ENCODE data around the gene ABHD12.

DNA sequence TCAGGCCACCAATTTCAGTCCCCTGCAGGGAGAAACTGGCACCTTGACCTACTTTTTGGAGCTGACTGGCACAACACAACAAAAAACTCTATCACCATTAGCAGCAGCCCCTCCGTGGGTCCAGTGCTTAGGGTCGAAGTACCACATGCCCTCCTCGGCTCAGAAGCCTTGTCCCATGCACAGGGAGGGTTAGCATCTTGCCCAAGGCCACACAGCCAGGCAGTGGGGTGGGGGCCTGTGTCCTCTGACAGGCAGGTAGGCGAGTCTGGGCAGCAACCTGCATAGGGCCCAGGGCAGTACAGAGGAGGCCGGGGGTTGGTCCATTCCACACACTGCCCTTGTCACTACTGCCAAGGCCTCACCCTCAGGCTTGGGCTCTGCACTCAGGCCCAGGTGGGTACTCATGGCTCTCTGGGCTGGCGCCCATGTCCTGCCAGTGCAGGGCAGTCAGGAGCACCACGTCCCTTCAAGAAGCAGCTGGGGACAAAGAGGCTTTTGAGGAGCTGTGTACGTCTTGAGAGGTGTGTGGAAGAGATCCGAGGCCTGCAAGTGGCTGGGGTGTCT is 89.2 kb downstream of the ABHD12 start:
- TF ChIP-seq, protein P1, sequence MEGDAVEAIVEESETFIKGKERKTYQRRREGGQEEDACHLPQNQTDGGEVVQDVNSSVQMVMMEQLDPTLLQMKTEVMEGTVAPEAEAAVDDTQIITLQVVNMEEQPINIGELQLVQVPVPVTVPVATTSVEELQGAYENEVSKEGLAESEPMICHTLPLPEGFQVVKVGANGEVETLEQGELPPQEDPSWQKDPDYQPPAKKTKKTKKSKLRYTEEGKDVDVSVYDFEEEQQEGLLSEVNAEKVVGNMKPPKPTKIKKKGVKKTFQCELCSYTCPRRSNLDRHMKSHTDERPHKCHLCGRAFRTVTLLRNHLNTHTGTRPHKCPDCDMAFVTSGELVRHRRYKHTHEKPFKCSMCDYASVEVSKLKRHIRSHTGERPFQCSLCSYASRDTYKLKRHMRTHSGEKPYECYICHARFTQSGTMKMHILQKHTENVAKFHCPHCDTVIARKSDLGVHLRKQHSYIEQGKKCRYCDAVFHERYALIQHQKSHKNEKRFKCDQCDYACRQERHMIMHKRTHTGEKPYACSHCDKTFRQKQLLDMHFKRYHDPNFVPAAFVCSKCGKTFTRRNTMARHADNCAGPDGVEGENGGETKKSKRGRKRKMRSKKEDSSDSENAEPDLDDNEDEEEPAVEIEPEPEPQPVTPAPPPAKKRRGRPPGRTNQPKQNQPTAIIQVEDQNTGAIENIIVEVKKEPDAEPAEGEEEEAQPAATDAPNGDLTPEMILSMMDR (conservative IDR thresholded peaks at IDR 0.05; ENCODE audit: low read depth, low read length): no peak
- TF ChIP-seq EZH2phosphoT487 (IDR thresholded peaks at IDR 0.05; ENCODE audit: borderline replicate concordance, low read length): no peak

All from PC-3 (cell line).